DMS153 treated with DMSO at 0.1 percent for 48 hours (cell line): ENCODE data around the gene MET.

Source experiments
- DNase-seq: peaks from one replicate; lab custom pipeline; 2025; ENCODE audit not compliant: unreplicated experiment; lab: John Stamatoyannopoulos, UW

Gene MET

GRCh38 chr7:116840256-116840655 lies 168.3 kb downstream of the MET start:
- DNase-seq = no peak

DNA sequence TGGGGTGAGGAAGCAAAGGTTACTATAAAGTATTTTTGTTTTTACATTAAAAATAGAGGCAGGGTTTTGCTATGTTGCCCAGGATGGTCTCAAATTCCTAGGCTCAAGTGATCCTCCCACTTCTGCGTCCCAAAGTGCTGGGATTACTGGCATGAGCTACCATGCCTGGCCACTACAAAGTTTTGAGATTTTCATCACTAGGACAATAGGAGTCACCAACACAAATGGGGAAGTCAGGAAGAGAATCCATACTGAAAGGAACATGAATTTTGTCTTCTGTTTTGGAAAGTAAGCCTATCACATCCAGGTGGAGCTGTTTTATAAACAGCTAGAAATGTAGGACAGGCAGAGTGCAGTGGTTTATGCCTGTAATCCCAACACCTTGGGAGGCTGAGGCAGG lies 170.4 kb downstream of the MET start:
- no peak for DNase-seq

DNA sequence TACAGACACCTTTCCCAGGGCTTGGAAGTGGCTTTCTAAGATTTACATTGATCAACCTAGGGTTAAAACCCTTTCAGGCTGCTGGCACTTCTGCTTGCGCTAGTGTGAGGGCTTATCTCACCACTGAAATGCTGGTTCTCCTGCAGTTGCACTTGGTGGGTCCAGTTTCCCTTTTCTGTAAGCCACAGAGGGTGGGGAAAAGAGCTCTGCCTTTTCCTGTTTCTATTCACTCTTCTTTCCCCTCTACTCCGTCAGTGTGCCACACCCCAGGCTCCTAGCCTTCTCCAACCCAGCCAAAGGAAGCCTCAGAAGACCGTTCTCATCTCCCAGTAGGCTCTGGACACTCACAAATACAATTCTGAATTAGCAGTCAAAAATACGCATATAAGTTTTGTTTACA lies 171.4 kb downstream of the MET start:
- DNase-seq = no peak
